OCI-LY3 (cell line): ENCODE results near the gene PSMD9.

ENCODE experiments used
- CTCF ChIP-seq: fragments of 200-600, 300-600 bp; sonication (generic); IDR thresholded peaks from 2 replicates; pipeline ENCODE4 v1.5.1; 2014; ENCODE audit warnings: antibody characterized with exemption, low read length, low read depth
- EZH2phosphoT487 ChIP-seq: fragments of 200-600 bp; shearing (Covaris generic); IDR thresholded peaks from 2 replicates; pipeline ENCODE4 v1.6.1; 2018; ENCODE audit warnings: antibody characterized with exemption, mixed run types, low read depth

- TF ChIP-seq CTCF = no peak
- TF ChIP-seq EZH2phosphoT487 = no peak
Measured at GRCh38 chr12:121925358-121925695, 36.7 kb downstream of the PSMD9 start.
